Measurements from ENCODE around the gene POLR2H. TPM values are rescaled to one million over a fixed set of nuclear protein-coding genes. Genes with fewer than 3 reads are reported as not detected.

Gene POLR2H
- polyA plus RNA-seq, 3 donors, result 87.2 to 115 (median 91.0) TPM

- DNase-seq (ENCODE audit: extremely low read depth in 1 of 11, low read depth in 9 of 11, low spot score in 4 of 11), result no peak
Observed at GRCh38 chr3:184379358-184380184, 18.1 kb downstream of the POLR2H start, which contains the start of gene CHRD. CHRD (plus strand) TSS chr3:184380054; CDS start chr3:184380319, 265 bp downstream.

GRCh38 chr3:184380185-184380626 is 18.7 kb downstream of the POLR2H start:
- peak in 1 of 11 donors; percentile 65 for DNase-seq (ENCODE audit: extremely low read depth in 1 of 11, low read depth in 9 of 11, low spot score in 4 of 11)

- DNase-seq (ENCODE audit: extremely low read depth in 1 of 11, low read depth in 9 of 11, low spot score in 4 of 11), result no peak
Observed at GRCh38 chr3:184380627-184381260, 19.2 kb downstream of the POLR2H start.

- DNase-seq (ENCODE audit: extremely low read depth in 1 of 11, low read depth in 9 of 11, low spot score in 4 of 11), result no peak
Observed at GRCh38 chr3:184381261-184382224, 20.0 kb downstream of the POLR2H start.

- no peak for DNase-seq (ENCODE audit: extremely low read depth in 1 of 11, low read depth in 9 of 11, low spot score in 4 of 11)
Observed at GRCh38 chr3:184382326-184383032, 21.0 kb downstream of the POLR2H start.

GRCh38 chr3:184383033-184383740 is 21.7 kb downstream of the POLR2H start:
- DNase-seq (ENCODE audit: extremely low read depth in 1 of 11, low read depth in 9 of 11, low spot score in 4 of 11), result no peak

GRCh38 chr3:184384342-184384741 is 22.8 kb downstream of the POLR2H start:
- no peak for DNase-seq (ENCODE audit: extremely low read depth in 1 of 11, low read depth in 9 of 11, low spot score in 4 of 11)

- DNase-seq (ENCODE audit: extremely low read depth in 1 of 11, low read depth in 9 of 11, low spot score in 4 of 11), result no peak
Observed at GRCh38 chr3:184384856-184385422, 23.4 kb downstream of the POLR2H start.

- DNase-seq (ENCODE audit: extremely low read depth in 1 of 11, low read depth in 9 of 11, low spot score in 4 of 11), result no peak
Observed at GRCh38 chr3:184386047-184386806, 24.7 kb downstream of the POLR2H start.

- DNase-seq (ENCODE audit: extremely low read depth in 1 of 11, low read depth in 9 of 11, low spot score in 4 of 11), result no peak
Observed at GRCh38 chr3:184387174-184387714, 25.7 kb downstream of the POLR2H start.

- DNase-seq (ENCODE audit: extremely low read depth in 1 of 11, low read depth in 9 of 11, low spot score in 4 of 11), result no peak
Observed at GRCh38 chr3:184388164-184388935, 26.8 kb downstream of the POLR2H start.

- DNase-seq (ENCODE audit: extremely low read depth in 1 of 11, low read depth in 9 of 11, low spot score in 4 of 11), result no peak
Observed at GRCh38 chr3:184388936-184389230, 27.4 kb downstream of the POLR2H start.

- no peak for DNase-seq (ENCODE audit: extremely low read depth in 1 of 11, low read depth in 9 of 11, low spot score in 4 of 11)
Observed at GRCh38 chr3:184389384-184389783, 27.9 kb downstream of the POLR2H start.

GRCh38 chr3:184389935-184390528 is 28.5 kb downstream of the POLR2H start:
- DNase-seq (ENCODE audit: extremely low read depth in 1 of 11, low read depth in 9 of 11, low spot score in 4 of 11), result no peak

GRCh38 chr3:184391266-184391665 is 29.8 kb downstream of the POLR2H start:
- DNase-seq (ENCODE audit: extremely low read depth in 1 of 11, low read depth in 9 of 11, low spot score in 4 of 11), result no peak

GRCh38 chr3:184395320-184395660 is 33.8 kb downstream of the POLR2H start:
- DNase-seq (ENCODE audit: extremely low read depth in 1 of 11, low read depth in 9 of 11, low spot score in 4 of 11), result no peak

Data from renal cortex interstitium (tissue), 11 donors.